PC-3 (cell line): ENCODE results near the gene SPHKAP. TPM values are rescaled to one million over a fixed set of nuclear protein-coding genes. Genes with fewer than 3 reads are reported as not detected.

Experiments used
- ATAC-seq: fragments of 200-7000 bp; cut with Tn5 transposase; 2 replicates; pipeline ENCODE4 v1.9.1; 2020; ENCODE audit warnings: mild to moderate bottlenecking, moderate library complexity
- BruUV-seq: library from RNA; stranded (reverse); fragments of 400-500 nt; replicated peaks from 2 replicates; lab custom pipeline; 2021; lab: Mats Ljungman, UMichigan
- CTCF ChIA-PET: fragments of 300-600 bp; sonication (Branson Sonifier 250); formaldehyde crosslinking; loops from one replicate; lab custom pipeline; 2022; ENCODE audit warnings: antibody characterized with exemption; lab: Charles Lee
- POLR2A ChIA-PET: fragments of 300-600 bp; sonication (Branson Sonifier 250); formaldehyde crosslinking; loops from one replicate; lab custom pipeline; 2022; ENCODE audit warnings: antibody characterized with exemption; ENCODE audit not compliant: unreplicated experiment; lab: Charles Lee
- DNase-seq: peaks from one replicate; pipeline ENCODE4 v3.0.0-alpha.2; 2015
- H2AFZ ChIP-seq: fragments of 300-600 bp; sonication (generic); 2 replicates; pipeline ENCODE4 v1.6.0; 2016; ENCODE audit warnings: antibody characterized with exemption, low read length
- H3F3A ChIP-seq: fragments of 300-600 bp; sonication (generic); one replicate; pipeline ENCODE4 v1.6.0; 2017; ENCODE audit warnings: antibody characterized with exemption, low read length, control low read depth, mild to moderate bottlenecking; ENCODE audit not compliant: unreplicated experiment
- H3K27ac ChIP-seq: fragments of 300-600 bp; sonication (generic); 2 replicates; pipeline ENCODE4 v1.5.1; 2016; ENCODE audit warnings: mild to moderate bottlenecking, low read length
- H3K27me3 ChIP-seq: fragments of 300-600 bp; sonication (generic); 2 replicates; pipeline ENCODE4 v1.6.1; 2016; ENCODE audit warnings: low read length, mixed read lengths
- H3K36me3 ChIP-seq: fragments of 300-600 bp; sonication (generic); 2 replicates; pipeline ENCODE4 v1.6.1; 2016; ENCODE audit warnings: low read depth, mixed run types, low read length, mixed read lengths
- H3K4me1 ChIP-seq: fragments of 300-600 bp; sonication (generic); 2 replicates; pipeline ENCODE4 v1.5.1; 2016; ENCODE audit warnings: low read length; ENCODE audit not compliant: insufficient read depth
- H3K4me2 ChIP-seq: fragments of 300-600 bp; sonication (generic); 2 replicates; pipeline ENCODE4 v1.6.0; 2016; ENCODE audit warnings: low read length
- H3K4me3 ChIP-seq: fragments of 300-600 bp; sonication (generic); 2 replicates; pipeline ENCODE4 v1.5.1; 2016; ENCODE audit warnings: mild to moderate bottlenecking, low read length, mixed read lengths
- H3K79me2 ChIP-seq: fragments of 300-600 bp; sonication (generic); 2 replicates; pipeline ENCODE4 v1.6.1; 2017; ENCODE audit warnings: low read length, mixed read lengths
- H3K9ac ChIP-seq: fragments of 300-600 bp; sonication (generic); 2 replicates; pipeline ENCODE4 v1.6.0; 2016; ENCODE audit warnings: mild to moderate bottlenecking, low read length
- H3K9me2 ChIP-seq: fragments of 300-600 bp; sonication (generic); replicated peaks from 2 replicates; pipeline ENCODE4 v1.6.1; 2016; ENCODE audit warnings: mixed run types, low read length, mixed read lengths
- H3K9me3 ChIP-seq: fragments of 300-600 bp; sonication (generic); 2 replicates; pipeline ENCODE4 v1.6.1; 2016; ENCODE audit warnings: low read length, mixed read lengths
- H4K20me1 ChIP-seq: fragments of 300-600 bp; sonication (generic); 2 replicates; pipeline ENCODE4 v1.6.1; 2016; ENCODE audit warnings: low read length, mixed read lengths
- EZH2 ChIP-seq: fragments of 300-600 bp; sonication (generic); IDR thresholded peaks from one replicate; pipeline ENCODE4 v1.6.1; 2017; ENCODE audit warnings: antibody characterized with exemption, mild to moderate bottlenecking, low read length; ENCODE audit not compliant: unreplicated experiment
- EZH2phosphoT487 ChIP-seq: fragments of 300-600 bp; sonication (generic); IDR thresholded peaks from 2 replicates; pipeline ENCODE4 v1.6.1; 2018; ENCODE audit warnings: mild to moderate bottlenecking, antibody characterized with exemption, low read length, borderline replicate concordance
- intact Hi-C: fragments of 100-400 bp; cut with micrococcal nuclease; formaldehyde crosslinking; loops from 2 replicates; pipeline ENCODE4 v1.9.0; 2023
- total RNA-seq: library from RNA; depleted of rRNA; stranded (reverse); fragments of >200 nt; gene quantifications from 2 replicates; pipeline ENCODE4 v1.2.3, GENCODE V29; 2014
- TF ChIP-seq, protein P1 (sequence below): fragments of 300-600 bp; sonication (generic); conservative IDR thresholded peaks from 2 replicates; pipeline ENCODE4 v1.5.1; 2017; ENCODE audit warnings: antibody characterized with exemption, low read depth, mild to moderate bottlenecking, low read length

The SPHKAP gene
- total RNA-seq, 1 experiment from 2014 or later: not detected

DNA sequence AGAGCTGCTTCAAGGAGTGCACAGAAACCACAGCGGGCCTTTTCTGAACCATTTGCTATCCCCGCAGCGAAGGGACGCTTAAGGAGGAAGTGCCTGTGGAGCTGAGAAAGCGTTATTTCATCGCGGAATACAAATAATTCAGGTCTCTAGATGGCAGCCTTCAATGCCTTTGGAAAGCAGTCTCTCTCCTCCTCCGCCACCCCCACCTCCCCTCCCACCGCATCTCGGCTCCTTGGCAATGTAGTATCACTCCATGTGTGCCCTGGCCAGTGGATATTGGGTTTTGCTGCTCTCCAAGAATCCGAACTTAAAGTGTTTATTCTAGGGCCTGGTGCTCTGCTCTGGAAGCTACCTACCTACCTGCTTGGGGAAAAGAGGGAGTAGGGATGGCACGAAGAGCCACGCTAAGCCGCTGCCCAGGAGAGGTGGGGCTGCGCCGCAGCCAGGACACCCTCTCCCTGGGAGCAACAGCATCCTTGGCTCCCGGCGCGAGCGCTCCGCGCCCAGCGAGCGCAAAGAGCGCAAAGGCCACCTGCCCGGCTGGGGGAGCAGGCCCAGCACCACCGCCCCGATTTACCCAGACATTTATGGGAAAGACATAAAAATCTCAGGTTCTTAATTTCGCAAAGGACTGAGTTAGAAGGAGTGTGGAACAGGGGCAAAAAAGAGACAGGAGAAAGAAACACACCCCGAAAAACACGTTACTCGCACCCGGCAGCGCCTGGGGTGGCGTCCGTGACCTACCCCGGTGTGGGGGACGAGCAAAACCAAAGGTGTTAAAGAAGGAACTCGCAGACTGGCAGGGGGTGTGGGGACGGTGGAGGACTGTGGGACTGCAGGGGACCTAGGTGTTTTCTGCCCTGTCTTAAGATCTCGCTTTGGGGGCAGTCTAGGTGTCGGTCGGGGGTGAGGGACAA, 1.0 kb downstream of the SPHKAP start:
- POLR2A ChIA-PET: no interaction called here

DNA sequence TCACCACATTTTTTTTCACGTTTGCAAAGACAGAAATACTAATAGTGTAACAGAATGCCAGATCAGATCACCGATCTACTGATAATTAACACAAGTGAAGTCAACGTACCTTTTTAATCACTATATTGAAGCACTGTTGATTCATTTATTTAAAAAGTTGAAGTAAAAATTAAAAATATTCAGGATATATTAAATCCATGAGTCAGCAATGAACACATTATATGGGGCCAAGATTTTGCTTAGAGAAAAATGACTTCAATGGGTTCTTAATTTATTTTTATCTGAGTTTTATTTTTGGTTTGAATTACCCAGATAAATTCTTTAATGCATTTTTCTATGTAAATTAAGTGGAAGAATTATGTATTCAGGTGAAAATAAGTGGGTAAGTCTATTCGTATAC, 14.2 kb downstream of the SPHKAP start:
- no peak for ATAC-seq
- POLR2A ChIA-PET: no interaction called here
- BruUV-seq: no TSS peak
- no peaks in the 10 kb centered on the region for H3F3A ChIP-seq
- CTCF ChIA-PET: no interaction called here
- no peak overlapping the region for H3K4me3 ChIP-seq
- 0 out of 2 replicates have a peak, but pooled peaks cover 4% of the 10 kb centered on the region for H3K27me3 ChIP-seq
- no peaks in the 10 kb centered on the region for H3K36me3 ChIP-seq
- no peak for DNase-seq
- no peak overlapping the region for H3K4me2 ChIP-seq
- no peaks in the 10 kb centered on the region for H4K20me1 ChIP-seq
- no peaks in the 10 kb centered on the region for H3K79me2 ChIP-seq
- no peaks in the 10 kb centered on the region for H3K9me3 ChIP-seq
- TF ChIP-seq EZH2phosphoT487: no peak
- TF ChIP-seq, protein P1, sequence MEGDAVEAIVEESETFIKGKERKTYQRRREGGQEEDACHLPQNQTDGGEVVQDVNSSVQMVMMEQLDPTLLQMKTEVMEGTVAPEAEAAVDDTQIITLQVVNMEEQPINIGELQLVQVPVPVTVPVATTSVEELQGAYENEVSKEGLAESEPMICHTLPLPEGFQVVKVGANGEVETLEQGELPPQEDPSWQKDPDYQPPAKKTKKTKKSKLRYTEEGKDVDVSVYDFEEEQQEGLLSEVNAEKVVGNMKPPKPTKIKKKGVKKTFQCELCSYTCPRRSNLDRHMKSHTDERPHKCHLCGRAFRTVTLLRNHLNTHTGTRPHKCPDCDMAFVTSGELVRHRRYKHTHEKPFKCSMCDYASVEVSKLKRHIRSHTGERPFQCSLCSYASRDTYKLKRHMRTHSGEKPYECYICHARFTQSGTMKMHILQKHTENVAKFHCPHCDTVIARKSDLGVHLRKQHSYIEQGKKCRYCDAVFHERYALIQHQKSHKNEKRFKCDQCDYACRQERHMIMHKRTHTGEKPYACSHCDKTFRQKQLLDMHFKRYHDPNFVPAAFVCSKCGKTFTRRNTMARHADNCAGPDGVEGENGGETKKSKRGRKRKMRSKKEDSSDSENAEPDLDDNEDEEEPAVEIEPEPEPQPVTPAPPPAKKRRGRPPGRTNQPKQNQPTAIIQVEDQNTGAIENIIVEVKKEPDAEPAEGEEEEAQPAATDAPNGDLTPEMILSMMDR: no peak
- no peak overlapping the region for H2AFZ ChIP-seq
- H3K9ac ChIP-seq: no peak overlapping the region
- no peak overlapping the region for H3K27ac ChIP-seq
- H3K4me1 ChIP-seq: no peaks in the 10 kb centered on the region
- intact Hi-C loops: no loop called here
- no peaks in the 10 kb centered on the region for H3K9me2 ChIP-seq

More for the DNA sequence above, 1.0 kb downstream of the SPHKAP start:
- CTCF ChIA-PET: no interaction called here
- H3K79me2 ChIP-seq: no peaks in the 10 kb centered on the region
- H3K27me3 ChIP-seq: peaks cover 78% of the 10 kb centered on the region
- H2AFZ ChIP-seq: no peak overlapping the region
- TF ChIP-seq, protein P1: no peak
- TF ChIP-seq EZH2phosphoT487 (no peak), EZH2 (no peak)
- intact Hi-C loops: no loop called here
- H3K27ac ChIP-seq: no peak overlapping the region
- H3F3A ChIP-seq: no peaks in the 10 kb centered on the region
- H3K4me2 ChIP-seq: no peak overlapping the region
- H3K36me3 ChIP-seq: no peaks in the 10 kb centered on the region
- BruUV-seq: no TSS peak
- no peaks in the 10 kb centered on the region for H4K20me1 ChIP-seq
- H3K4me3 ChIP-seq: no peak overlapping the region
- no peaks in the 10 kb centered on the region for H3K9me3 ChIP-seq
- H3K9ac ChIP-seq: no peak overlapping the region
- DNase-seq (no peak), ATAC-seq (no peak)
- H3K9me2 ChIP-seq: no peaks in the 10 kb centered on the region
- no peaks in the 10 kb centered on the region for H3K4me1 ChIP-seq

DNA sequence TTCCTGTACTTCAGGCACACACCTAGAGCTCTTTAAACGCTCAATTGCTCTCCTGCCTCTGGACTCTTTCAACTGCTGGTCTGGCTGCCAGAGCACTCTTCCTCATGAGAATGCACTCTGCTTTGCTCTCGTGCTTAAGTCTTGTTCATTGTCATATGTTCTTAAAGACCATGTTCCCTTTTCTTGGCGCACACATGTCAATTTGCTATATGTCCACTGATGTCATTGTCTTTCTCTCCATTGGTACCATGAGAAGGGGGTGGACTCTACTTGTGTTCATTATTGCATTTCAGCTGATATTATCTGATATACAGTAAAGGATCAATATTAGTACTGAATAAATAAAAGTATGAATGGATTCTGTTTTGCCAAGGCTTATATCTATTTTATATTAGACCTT, 16.8 kb downstream of the SPHKAP start:
- CTCF ChIA-PET: no interaction called here
- Histone ChIP-seq H4K20me1 (no peaks in the 10 kb centered on the region), H3K9ac (no peak overlapping the region), H3F3A (no peaks in the 10 kb centered on the region), H3K4me1 (no peaks in the 10 kb centered on the region), H3K9me3 (no peaks in the 10 kb centered on the region), H3K79me2 (no peaks in the 10 kb centered on the region), H2AFZ (no peak overlapping the region), H3K9me2 (no peaks in the 10 kb centered on the region), H3K27ac (no peak overlapping the region), H3K27me3 (0 out of 2 replicates have a peak, but pooled peaks cover 14% of the 10 kb centered on the region), H3K4me2 (no peak overlapping the region), H3K36me3 (no peaks in the 10 kb centered on the region), H3K4me3 (no peak overlapping the region)
- DNase-seq (no peak), ATAC-seq (no peak)
- intact Hi-C loops: no loop called here
- POLR2A ChIA-PET: no interaction called here
- TF ChIP-seq EZH2: no peak
- TF ChIP-seq, protein P1: no peak
- TF ChIP-seq EZH2phosphoT487: no peak
- no TSS peak for BruUV-seq
